AG20443 (cell line): ENCODE measurements around the gene TYW1B.
"Not testable (repeated sequence)": the region's sequence is repeated elsewhere in the genome, so short reads cannot be mapped to it uniquely, and the experiment has no call there.

ENCODE experiments used
- DNase-seq: peaks from one replicate; pipeline ENCODE4 v3.0.0; 2012; ENCODE audit warnings: low spot score, mixed read lengths

Gene TYW1B

DNA sequence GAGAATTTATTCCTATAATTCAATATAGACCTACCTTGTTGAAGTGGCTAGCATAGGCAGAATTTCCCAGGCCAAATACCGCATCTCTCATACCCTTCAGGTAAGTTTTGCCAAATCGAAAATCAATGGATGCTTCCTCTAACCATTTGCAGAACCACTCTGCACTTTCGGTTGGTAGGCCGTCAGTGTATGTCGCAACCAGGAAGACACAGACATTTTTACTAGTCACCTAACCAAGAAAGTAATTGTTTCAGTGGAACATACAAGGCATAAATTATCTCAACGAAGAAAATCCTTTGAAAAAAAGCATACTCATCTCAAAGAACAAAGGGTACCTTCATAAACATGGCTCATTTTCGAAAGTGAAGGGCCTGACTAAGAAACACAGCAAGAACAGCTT, 17.6 kb downstream of the TYW1B start:
- DNase-seq: not testable (repeated sequence)

DNA sequence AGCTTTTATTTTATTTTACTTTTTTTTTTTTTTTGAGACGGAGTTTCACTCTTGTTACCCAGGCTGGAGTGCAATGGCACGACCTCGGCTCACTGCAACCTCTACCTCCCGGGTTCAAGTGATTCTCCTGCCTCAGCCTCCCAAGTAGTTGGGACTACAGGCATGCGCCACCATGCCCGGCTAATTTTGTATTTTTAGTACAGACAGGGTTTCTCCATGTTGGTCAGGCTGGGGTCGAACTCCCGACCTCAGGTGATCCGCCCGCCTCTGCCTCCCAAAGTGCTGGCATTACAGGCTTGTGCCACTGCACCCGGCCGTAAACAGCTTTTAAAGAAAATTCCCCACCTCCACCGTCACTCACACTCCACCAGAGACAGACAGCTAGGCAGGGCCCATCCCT, 19.5 kb downstream of the TYW1B start:
- DNase-seq: not testable (repeated sequence)

GRCh38 chr7:72806851-72807250, 21.1 kb downstream of the TYW1B start:
- not testable (repeated sequence) for DNase-seq

- DNase-seq: peak; percentile 63
Observed at GRCh38 chr7:72805526-72806494, 22.2 kb downstream of the TYW1B start.

GRCh38 chr7:72803778-72804177, 24.2 kb downstream of the TYW1B start:
- DNase-seq: not testable (repeated sequence)

GRCh38 chr7:72801564-72801963, 26.4 kb downstream of the TYW1B start:
- not testable (repeated sequence) for DNase-seq

GRCh38 chr7:72795401-72795800, 32.6 kb downstream of the TYW1B start:
- DNase-seq: not testable (repeated sequence)

- DNase-seq: no peak
Observed at GRCh38 chr7:72793791-72794190, 34.2 kb downstream of the TYW1B start.

DNA sequence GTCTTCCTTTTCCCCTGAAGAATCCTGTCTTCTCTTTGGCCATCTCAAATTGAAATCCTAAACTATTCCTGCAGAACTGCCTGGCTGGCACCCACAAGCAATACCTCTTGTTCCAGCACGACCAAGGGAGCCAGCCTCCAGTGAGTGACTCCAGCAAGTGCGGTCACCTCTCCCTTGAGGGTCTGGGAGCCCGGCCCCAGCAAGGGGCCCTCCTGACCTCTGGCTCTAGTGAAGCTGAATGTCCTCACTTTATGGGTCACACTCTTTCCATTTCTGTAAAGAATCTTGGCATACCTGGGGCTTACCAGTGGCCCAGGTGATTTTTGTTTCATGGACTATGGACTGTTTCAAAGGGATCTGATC, 37.3 kb downstream of the TYW1B start:
- not testable (repeated sequence) for DNase-seq

- not testable (repeated sequence) for DNase-seq
Observed at GRCh38 chr7:72790048-72790697, 37.8 kb downstream of the TYW1B start.

- DNase-seq: peak; percentile 24
Observed at GRCh38 chr7:72785166-72785955, 42.6 kb downstream of the TYW1B start.

DNA sequence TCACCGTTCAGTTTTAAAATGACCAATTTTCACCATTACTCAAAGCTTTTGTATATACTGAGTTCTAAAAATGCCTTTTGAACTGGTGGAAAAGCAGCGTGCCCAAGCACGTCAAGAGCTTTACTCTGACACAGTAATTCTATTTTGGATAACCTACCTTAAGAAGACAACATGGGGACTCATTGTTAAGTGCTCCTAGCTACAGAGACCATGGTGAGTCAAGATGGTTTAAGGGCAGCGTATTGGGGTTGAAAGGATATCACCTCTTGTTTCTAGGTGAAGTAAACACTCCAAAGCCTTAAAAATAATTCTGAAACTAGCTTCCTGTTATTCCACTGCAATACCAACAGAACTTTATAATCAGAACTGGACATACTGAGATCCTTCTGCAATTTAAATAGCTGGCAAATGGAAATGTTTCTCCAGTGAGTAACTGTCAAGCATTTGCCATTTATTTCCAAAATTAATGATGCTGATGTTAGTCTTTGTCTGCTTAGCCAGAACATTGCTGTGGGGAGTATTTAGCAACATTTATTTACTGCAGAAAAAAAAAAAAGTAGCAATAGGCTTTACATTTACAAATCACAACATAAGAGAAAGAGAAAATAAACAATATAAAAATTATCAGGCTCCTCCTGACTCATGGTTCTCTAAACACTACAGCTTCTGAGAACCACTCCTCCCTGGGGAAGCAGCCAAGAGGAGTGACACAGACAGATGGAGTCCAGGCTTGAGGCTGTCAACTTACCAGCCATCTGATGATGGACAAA, 44.2 kb downstream of the TYW1B start:
- peak; percentile 32 for DNase-seq

DNA sequence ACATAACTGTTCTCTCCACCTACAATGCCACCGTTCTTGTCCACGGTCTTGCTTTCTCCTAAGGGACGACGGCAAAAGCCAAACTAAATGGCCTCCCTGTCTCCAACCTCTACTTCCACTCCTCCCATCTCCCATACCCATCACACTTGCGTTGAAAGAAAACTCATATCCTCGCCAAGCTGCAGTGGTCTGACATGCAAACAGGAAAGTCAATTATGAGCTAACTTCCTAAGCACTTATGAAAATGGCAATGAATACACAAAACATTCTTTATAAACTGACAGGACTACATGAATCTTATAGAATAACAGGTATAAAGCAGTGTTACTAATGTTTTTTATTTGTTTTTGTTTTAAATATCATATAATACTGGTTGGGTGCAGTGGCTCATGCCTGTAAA, 46.4 kb downstream of the TYW1B start:
- no peak for DNase-seq

- DNase-seq: no peak
Observed at GRCh38 chr7:72781161-72781560, 46.8 kb downstream of the TYW1B start.

DNA sequence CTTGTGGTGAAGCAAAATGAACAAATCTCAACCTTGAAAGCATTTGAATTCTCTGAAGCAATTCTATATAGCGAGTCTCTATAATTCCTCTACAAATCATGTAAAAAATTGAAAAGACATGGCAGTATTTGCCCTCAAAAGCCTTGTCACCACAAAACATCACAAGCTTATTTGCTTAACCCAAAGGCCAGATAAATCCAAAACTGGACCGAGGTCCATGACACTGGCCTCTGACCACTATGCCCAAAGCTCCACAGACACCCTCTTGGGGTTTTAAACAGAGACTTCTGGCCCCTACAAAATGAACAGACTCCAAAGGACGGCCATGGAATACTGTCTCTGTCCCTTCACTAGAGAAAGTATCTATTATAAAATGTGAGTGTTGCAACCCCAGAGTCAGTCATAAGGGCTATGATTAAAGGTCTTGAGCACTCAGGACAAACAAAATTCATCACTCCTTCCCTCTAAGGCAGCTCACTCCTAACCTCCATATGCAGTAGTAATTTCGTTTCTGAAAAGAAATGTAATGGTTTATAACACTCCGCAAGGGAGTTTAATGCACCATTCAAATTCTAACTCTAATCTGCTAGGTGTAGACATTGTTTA, 47.6 kb downstream of the TYW1B start:
- DNase-seq: not testable (repeated sequence)

DNA sequence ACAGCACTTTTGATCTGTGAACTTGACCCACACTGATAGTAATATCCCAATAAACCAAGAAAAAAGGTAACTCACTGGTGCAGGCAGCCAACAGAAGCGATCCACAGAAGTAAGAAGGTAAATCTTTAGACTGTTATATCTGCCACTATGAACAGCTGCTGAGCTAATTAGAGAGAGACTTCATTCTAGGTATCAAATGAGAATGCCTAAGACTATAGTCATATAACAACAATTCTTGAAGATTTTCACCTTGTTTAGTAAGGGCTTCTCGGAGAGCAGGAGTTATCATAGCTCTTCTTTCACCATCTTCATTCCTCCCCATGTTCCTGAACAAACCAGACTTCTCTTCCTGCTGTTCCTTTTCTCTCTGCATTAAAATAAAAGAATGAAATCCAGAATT, 50.8 kb downstream of the TYW1B start:
- not testable (repeated sequence) for DNase-seq

- DNase-seq: not testable (repeated sequence)
Observed at GRCh38 chr7:72772627-72773026, 55.4 kb downstream of the TYW1B start.

- DNase-seq: not testable (repeated sequence)
Observed at GRCh38 chr7:72766994-72767393, 61.0 kb downstream of the TYW1B start.

GRCh38 chr7:72760602-72761001, 67.4 kb downstream of the TYW1B start:
- no peak for DNase-seq

- DNase-seq: no peak
Observed at GRCh38 chr7:72754312-72754711, 73.7 kb downstream of the TYW1B start.

DNA sequence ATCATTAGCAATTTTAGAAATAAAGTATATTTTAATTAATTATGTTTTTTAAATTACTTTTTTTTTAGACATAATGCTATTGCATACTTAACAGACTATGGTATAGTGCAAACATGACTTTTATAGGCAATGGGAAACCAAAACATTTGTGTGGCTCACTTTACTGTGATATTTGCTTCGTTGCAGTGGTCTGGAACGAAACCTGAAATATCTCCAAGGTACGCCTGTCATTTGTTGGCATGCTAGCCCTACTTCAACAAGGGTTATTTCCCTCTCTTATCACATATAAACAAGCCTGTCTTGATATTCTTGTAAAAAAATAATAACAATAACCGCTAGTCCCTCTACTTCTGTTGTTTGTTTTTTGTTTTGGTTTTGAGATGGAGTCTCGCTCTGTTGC, 74.2 kb downstream of the TYW1B start:
- no peak for DNase-seq
